HG03039 (cell line): ENCODE results near the gene SH2D7.

Experiments
- ATAC-seq: cut with Tn5 transposase; IDR thresholded peaks from one replicate; pipeline ENCODE4 v1.9.1; 2021; ENCODE audit warnings: mild to moderate bottlenecking, moderate library complexity; ENCODE audit not compliant: unreplicated experiment

SH2D7 gene

DNA sequence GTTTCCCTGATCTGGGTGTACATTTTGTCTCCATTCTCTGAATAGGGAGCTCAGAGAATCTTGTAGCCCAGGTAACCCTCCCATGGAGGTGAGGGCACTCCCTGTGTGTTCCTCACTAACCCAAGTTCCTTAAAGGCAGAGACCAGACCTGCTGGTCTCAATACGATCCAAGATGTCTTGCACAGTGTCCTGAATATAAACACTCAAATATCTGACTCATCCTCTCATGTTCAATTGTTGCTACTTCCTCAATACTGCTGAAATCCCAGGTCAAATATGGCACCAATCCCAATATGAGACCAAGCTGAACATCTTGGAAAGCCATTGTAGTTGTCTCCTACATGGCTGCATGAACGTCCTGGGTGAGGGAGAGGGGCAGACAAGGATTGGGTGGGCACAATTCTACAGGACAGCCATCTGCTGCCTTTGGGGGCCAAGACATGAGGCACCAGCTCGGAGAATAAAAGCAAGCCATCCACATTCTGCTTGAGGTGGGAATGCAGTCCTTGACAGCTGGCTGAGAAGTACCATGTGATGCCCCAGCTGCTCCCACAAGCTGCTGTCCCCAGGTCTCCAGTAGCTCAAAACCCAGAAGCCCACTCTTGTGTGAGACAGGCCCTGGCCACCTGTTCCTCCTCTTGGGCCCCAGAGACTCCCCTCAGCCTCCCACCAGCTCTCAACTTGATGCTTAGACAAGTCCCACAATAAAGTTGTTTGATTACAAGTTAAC is 33.1 kb upstream of the SH2D7 start:
- ATAC-seq, result no peak

DNA sequence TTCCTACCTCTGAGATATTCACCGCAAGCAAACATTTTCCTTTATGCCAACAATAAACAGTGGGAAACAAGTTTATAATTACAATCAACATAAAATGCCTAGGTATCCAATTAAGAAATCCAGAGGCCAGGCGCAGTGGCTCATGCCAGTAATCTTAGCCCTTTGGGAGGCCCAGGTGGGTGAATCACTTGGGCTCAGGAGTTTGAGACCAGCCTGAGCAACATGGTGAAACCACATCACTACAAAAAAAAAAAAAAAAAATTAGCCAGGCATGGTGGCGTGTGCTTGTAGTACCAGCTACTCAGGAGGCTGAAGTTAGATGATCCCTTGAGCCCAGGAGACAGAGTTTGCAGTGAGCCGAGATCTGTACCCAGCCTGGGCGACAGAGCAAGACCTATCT is 32.1 kb upstream of the SH2D7 start:
- ATAC-seq, result no peak

DNA sequence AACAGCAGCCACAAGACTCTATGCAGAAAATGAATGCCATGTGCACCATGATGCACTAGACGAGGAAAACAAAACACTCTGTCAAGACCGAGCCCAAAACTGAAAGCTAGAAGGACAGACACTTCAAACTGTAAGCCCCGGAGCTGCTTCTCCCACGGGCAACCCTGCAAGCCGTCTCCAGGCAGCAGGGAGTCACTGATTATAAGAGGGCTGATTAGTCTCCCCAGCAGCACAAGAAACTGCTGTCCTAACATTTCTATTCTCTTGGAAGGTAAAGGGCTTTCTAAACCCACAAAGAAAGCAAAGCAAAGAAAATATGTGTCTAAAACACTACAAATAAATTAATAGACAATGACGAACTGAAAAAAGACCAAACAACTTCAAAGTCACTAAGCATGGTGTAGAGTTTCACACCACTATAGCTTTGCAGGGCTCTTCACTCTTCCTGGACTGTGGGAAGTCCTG is 30.4 kb upstream of the SH2D7 start:
- no peak for ATAC-seq

DNA sequence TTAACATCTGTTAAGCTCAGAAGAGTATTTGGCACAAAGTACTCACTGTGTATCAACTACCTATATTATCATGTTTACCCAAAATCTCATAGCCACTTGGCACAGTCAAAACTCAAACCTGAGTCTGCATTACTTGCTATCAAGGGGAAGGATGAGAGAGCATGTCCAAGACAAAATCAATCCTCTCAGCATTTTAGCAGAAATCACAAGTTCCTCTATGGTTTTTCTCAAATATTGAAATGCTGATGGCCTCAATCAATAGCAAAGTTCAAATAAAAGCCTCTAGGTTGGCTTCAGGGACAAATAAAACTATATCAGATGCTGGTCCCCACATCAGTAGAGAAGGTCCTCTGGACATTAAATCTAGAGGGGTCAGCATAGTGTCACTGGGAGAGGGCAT is 29.1 kb upstream of the SH2D7 start:
- ATAC-seq, result no peak

DNA sequence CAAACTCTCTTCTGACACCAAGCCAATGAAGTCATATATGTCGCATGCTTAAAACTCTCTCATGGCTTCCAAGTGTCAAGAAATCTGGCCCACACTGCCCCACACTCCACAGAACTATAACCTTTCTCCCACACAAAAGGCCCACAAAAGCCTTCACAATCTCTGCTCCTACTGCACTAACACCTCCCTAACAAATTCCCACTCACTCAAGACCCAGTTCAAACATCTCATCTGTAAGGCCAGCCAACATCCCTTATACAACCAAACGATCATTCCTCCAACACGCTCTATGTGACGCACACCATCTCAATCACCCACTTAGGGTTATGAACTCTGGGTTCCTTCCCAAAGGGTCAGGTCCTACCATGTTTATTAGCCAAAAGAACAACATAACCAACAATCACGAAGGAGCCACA is 28.4 kb upstream of the SH2D7 start:
- no peak for ATAC-seq

DNA sequence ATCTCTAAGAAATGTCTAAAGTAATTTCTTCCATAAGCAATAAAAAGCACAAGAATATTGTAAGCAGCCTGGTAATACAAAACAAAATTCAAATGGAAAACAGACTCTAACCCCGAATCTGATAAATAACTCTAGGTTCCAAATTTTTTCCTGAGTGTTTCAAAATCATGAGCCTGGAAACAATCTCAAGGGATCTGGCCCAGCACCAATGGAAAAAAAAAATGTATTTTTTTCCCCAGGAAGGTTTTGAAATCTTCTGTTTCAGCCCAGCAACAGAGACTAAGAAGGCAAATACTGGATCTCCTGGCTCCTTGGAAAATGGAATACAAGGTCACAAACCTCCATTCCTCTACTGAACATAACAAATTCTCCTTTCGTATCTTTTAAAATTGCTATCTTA is 27.8 kb upstream of the SH2D7 start:
- ATAC-seq, result no peak

DNA sequence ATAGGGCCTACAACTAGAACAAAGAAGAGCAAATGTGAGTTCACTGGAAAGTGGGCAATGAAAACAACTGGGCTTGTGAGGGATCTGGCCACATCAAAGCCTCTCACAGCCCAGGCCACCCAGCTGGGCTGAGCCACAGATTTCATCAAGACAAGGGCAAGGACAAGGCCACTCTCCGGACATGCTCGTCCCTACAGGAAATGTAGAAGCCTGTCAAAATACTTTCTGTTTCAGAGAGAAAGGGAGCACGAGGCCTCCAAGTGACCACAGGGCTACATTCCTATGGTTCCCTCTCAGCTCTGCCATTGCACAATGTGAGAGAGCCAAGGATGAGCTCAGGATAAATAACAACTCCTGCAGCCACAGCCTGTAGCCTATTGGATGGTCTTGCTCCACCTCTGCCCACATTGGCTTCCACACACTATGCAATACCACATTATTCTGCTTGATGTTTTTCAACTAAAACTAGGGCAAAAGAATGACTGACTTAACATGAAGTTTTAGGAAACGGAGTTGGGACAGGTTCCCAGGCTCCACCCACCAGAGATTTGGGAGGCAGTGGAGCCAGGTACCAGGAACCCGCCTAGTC is 27.0 kb upstream of the SH2D7 start:
- ATAC-seq, result no peak

DNA sequence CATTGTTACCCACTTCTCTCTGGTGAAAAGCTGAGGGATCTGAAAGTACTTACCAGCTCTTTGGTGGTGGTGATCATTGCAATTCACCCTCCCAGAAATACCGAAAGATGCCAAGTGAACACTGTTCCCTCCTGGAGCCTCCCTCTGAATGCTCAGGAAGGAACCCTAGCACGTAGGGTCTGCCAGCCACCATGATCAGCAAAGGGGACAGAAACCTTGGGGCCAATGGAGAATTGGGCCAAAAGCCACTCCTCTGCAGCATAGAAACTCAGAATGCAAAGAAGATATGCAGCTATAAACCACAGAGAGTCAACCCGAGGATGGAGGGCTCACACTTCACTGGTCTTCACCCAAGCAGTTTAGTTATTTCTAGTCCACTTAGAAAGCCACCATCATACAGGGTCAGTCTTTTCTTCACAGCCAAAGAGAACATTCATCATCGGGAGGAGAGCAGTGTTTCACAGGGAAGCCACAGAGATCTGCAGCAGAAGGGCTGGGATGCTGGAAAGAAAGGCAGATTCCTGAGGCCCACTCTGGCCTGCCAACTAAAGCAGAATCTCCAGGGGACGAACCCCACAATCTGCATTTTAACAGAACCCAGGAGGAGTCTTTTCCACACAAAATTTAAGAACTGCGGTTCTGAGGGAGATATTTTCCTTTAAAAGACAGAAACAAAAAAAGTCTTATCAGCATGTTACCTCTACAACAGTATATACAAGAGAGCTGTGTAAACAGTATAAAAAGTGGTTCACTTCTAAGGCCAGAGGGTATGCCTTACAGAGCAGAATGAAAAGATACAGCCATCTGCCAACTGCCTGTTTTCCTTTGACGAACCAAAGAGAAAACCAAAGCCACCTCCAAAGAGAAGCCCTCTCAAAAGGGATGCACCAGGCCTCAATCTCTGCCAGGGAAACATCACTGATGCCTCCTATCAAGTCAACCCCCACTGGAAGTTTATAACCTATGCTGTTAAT is 26.1 kb upstream of the SH2D7 start:
- ATAC-seq, result peak; percentile 37

DNA sequence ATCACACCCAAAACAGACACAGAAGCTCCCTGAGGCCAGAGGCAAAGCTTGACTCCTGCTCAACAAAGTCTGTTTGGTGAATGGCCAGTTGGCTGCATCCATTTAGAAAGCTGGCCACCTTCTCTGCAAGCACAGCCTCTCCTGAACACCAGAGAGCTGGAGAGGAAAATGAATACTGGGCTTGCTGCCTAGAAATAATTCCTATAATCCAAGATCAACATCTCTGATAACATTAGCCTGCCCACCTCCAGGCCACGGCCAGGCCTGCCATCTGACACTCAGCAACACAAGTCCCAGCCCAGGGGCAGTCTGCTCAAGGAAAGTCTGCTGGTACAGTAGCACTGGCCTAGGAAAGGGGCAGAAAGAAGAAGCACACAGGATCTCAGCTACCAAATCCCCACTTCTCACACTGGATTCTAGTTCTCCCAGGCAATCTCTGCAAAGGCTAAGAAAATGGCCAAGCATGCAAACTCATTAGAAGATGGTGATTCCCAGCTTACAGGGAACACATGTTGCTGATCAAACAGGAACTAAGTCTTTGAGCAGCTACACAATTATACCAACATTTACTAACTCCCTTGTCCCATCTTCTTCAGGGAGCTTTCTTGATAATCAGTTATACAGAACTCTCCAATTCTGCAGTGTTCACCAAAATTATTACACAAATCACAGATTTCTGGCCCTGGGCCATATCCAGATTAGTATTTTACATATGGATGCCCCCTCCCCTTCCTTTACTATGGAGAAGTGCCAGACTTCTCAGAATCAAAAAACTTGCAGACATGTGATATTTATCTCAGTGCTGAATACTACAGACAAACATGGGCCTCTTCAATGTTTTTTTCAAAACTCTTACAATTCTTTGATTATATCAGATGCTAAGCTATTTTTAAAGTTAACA is 24.8 kb upstream of the SH2D7 start:
- no peak for ATAC-seq

DNA sequence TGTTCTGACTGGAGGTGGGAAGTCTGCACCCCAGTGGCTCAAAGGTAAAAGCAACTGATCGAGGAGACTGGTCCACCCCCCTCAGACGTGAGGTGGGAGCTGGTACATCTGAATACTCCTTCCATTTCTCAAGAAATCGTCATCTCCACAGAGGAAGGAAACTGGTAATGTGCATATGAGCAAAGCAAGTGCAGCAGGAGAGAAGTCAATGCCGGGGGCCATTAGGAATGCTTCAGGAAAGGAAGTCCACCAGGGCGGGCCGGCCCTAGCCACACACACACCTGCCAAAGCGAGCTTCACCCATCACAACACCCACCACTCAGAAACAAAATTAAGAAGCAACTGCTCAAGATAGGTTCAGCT is 23.3 kb upstream of the SH2D7 start:
- ATAC-seq, result no peak

DNA sequence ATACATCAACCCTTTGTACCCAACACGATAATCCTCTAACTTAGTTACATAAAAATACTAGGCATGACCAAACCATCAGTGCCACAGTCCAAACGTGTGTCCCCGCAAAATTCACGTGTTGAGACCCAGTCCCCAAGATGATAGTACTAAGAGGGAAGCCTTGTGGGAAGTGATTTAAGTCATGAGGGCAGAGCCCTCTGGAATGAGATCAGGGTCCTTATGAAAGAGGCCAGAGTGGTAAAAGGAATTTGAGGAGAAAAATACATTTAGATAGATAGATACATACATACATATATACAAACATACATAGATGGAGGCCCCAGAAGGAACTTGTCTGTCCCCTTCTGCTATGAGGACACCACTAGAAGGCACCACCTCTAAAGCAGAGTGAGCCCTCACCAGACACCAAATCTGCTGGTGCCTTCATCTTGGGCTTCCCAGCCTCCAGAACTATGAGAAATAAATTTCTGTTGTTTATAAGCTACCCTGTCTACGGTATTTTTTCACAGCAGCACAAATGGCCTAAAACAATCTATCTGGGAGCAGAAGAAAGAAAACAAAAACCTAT is 22.8 kb upstream of the SH2D7 start:
- ATAC-seq, result no peak

DNA sequence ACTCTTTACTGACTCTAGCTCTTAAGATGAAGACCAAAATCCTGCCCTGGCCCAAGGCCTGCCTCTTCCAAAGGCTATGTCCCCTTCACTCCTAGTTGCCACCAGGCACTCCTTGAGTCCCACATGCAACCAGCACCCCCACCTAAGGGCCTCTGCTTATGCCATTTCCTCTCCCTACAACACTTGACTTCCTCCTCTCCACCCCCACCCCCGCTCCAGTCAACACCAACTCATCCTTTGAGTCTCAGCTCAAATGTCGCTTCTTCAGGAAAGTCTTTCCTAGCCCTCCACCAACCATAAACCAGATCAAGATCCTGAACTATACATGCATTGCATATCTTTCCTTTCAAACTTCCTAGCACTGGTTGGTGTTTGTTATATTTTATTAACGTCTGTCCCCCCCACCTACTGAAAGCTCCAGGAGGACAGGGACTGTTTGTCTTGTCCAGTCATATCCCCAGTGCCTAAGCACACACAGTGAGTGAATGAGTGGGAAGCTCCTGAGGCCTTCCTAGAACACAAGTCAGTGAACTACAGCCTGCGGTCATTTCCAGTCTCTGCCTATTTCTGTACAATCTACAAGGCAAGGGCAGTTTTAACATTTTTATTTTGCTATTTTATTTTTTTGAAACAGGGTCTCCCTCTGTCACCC is 22.2 kb upstream of the SH2D7 start:
- no peak for ATAC-seq

DNA sequence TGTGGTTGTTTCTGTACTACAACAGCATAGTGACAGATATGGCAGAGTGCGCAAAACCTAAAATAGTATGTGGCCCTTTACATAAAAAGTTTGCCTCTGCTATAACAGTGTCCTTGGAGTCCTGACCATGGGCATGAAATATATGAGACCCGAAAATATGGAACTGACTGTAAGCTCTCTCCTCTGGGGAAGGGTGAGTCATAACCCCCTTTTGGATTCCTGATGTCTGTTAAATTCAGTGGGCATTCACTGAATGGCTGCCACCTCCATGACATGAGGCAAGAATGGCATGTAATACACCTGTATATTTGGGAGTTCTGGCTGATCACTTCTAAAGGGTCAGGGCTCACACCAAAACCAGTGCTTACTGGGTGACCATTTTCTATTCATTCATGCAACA is 21.0 kb upstream of the SH2D7 start:
- no peak for ATAC-seq

DNA sequence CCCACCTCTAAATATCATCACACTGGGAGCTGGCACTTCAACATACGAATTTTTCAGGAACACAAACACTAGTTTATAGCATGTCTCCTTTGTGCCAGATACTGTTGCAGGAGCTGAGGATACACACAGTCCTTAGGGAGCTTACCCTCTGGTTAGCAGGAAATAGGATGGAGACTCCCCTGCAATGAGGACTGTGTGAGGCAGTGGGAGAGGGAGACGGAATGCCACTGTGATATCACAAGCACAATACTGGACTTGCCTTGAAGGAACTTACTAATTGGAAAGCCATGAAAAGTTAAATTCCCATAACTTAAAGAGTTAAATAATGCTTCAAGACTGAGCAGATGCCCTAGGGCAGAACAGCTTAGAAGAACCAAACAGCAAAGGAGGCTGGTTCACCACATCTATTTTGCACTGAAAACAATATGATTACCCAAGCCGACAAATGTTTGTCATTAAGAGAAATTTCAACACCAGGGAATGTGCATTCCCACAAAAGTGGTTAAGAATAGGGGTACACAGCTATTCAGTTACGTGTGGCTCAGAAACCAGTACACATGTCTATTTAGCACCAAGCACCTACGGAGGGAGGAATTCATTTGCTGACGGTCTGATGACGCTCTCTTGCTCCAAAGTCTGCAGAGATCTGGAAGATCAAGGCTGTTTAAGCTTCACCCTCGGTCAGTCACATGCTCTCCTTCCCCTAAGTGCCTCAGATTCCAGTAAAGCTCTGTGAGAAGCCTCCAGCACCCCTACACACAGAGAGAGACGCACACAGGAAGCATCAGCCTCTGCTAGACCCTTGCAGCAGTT is 20.1 kb upstream of the SH2D7 start:
- no peak for ATAC-seq

DNA sequence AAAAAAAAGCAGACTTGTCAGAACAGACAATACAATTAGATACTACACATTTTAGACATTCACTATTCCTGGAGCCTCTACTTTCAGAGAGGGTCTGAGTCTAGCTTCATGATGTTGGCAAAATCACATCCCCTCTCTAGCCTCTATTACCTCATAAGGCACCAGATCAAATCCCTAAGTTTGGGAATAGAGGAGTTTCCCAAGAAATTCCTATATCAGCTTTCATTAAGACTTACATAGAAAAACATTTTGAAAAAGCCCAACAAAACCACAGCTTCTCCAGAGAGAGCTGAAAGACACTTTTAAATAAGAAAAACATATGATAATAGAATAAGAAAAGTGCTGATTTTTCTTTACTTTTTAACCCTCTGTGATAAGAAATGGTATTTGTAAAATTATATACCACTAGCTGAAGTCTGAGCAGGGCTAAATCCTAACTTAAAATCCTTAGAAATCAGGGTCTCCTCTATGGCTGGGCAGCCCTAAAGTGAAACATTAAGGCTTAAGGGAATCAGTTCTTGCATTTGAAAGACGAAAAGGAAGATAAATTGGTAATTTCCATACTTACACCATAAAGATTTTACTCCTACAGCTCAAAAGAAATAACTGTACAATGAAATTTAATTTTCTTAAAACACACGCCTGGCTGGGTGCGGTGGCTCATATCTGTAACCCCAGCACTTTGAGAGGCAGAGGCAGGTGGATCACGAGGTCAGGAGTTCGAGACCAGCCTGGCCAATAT is 19.1 kb upstream of the SH2D7 start:
- no peak for ATAC-seq

DNA sequence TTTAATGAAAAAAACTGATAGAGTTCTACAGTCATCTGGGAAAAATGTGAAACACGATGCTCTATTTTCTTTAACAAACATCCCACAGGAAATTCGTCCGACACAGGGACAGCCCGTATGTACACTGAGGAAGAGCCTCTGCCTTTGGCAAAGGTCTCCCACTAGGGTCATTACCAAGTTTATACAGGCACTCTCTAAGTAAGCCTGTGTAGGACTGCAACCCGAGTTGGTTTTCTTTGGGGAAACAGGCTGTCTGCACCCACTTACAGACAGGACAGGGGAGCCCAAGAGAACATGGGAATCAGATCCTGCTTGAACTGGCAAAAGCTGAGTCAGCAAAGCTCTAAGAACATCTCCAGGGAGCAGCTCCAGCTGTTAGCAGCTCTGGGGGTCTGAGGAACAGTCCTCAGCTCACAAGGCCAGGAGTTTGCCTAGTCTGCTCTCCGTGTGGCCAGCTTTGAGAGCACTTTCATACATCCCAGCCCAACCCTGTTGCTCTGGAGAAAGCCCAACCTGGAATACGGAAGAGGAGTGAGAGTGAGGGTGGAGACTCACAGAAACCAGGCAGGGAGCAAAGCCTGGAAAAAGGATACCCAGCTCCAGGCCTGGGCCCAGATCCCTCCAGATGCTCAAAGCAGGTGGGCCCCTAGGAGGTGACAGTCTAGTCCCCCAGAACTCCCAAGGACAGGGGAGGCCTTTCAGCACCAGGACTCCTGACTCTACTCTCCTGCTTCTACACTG is 16.7 kb upstream of the SH2D7 start:
- ATAC-seq, result no peak

DNA sequence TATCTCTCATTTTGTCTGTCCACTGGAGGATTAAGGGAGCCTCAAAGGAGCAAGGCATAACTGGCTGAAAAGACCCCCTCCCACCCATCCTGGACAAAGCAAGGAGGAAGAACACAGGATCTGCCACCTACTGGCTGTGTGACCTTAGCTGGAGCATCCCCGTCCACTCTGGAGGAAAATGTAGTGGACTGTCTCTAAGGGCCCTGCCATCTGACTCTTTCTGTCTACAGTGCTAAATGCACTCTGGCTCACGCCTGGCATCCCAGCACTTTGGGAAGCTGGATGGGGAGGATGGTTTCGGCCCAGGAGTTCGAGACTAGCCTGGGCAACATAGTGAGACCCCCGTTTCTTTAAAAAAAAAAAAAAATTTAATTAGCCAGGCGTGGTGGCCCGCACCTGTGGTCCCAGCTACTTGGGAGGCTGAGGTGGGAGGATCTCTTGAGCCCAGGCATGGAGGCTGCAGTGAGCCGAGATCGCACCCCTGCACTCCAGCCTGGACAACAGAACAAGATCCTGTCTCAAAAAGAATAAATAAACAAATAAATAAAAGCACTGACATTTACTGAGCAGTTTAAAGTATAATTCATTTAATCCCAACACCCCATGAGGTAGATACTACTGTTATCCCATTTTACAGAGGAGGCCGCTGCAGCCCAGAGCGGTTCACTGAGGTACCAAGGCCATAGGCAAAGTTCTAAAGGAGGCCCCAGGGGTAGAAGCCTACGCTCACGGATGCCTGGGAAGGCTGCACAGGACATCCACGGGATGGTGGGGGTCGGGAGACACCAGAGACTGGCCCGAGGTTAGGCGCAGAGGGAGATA is 15.9 kb upstream of the SH2D7 start:
- ATAC-seq, result no peak
